Keratinocyte (primary cell): Measurements from ENCODE around the gene DCST2. TPM values are rescaled to one million over a fixed set of nuclear protein-coding genes. Genes with fewer than 3 reads are reported as not detected.

ENCODE experiments used
- DNase-seq: peaks from one replicate; pipeline ENCODE4 v3.0.0-alpha.2; 2011; ENCODE audit warnings: low read depth, missing footprints, low spot score
- FAIRE-seq: peaks from 2 replicates; lab custom pipeline; 2011; peaks lifted over from hg19 to GRCh38; lab: Jason Lieb, UNC
- H2AFZ ChIP-seq: 2 replicates; pipeline ENCODE4 v1.6.0; 2012; ENCODE audit warnings: low read length, control low read depth, inconsistent platforms; ENCODE audit not compliant: control insufficient read depth
- H3K27ac ChIP-seq: 2 replicates; pipeline ENCODE4 v1.5.1; 2011; ENCODE audit warnings: low read length; ENCODE audit not compliant: control insufficient read depth, insufficient read depth
- H3K27me3 ChIP-seq: 3 replicates; pipeline ENCODE4 v1.6.0; 2011; ENCODE audit warnings: low read length; ENCODE audit not compliant: control insufficient read depth, insufficient read depth; ENCODE audit errors: extremely low read depth
- H3K36me3 ChIP-seq, 2 experiments: 2 replicates in 1 of 2; 3 replicates in 1 of 2; pipeline ENCODE4 v1.5.1; 2011; ENCODE audit warnings: low read length in 2 of 2, mild to moderate bottlenecking in 1 of 2; ENCODE audit not compliant: control insufficient read depth in 2 of 2, insufficient read depth in 2 of 2; ENCODE audit errors: extremely low read depth in 1 of 2
- H3K4me1 ChIP-seq: 3 replicates; pipeline ENCODE4 v1.5.1; 2011; ENCODE audit warnings: low read length; ENCODE audit not compliant: control insufficient read depth, insufficient read depth; ENCODE audit errors: extremely low read depth
- H3K4me2 ChIP-seq: 3 replicates; pipeline ENCODE4 v1.6.0; 2011; ENCODE audit warnings: low read depth, low read length; ENCODE audit not compliant: control insufficient read depth, insufficient read depth; ENCODE audit errors: extremely low read depth
- H3K4me3 ChIP-seq, 3 experiments: fragments of 200-600 bp in 1 of 3; sonication (generic) in 1 of 3; 2 replicates in 2 of 3; 3 replicates in 1 of 3; pipeline ENCODE4 v1.5.1; 2011 to 2016; ENCODE audit warnings: low read length in 3 of 3, mild to moderate bottlenecking in 3 of 3, control low read depth in 2 of 3, inconsistent platforms in 1 of 3, low read depth in 1 of 3, mixed read lengths in 1 of 3, mixed run types in 1 of 3, moderate library complexity in 1 of 3; ENCODE audit not compliant: control insufficient read depth in 2 of 3, insufficient read depth in 2 of 3; ENCODE audit errors: extremely low read depth in 1 of 3
- H3K79me2 ChIP-seq: 2 replicates; pipeline ENCODE4 v1.6.0; 2012; ENCODE audit warnings: low read length; ENCODE audit not compliant: control insufficient read depth, insufficient read depth
- H3K9ac ChIP-seq: 3 replicates; pipeline ENCODE4 v1.6.0; 2011; ENCODE audit warnings: low read length; ENCODE audit not compliant: control insufficient read depth, insufficient read depth; ENCODE audit errors: extremely low read depth
- H3K9me1 ChIP-seq: 3 replicates; pipeline ENCODE4 v1.6.0; 2011; ENCODE audit warnings: low read length; ENCODE audit not compliant: control insufficient read depth, insufficient read depth; ENCODE audit errors: extremely low read depth
- H3K9me3 ChIP-seq: 2 replicates; pipeline ENCODE4 v1.5.1; 2012; ENCODE audit warnings: low read depth, low read length; ENCODE audit not compliant: control insufficient read depth
- H4K20me1 ChIP-seq: 3 replicates; pipeline ENCODE4 v1.6.0; 2011; ENCODE audit warnings: low read length; ENCODE audit not compliant: control insufficient read depth, insufficient read depth; ENCODE audit errors: extremely low read depth
- CTCF ChIP-seq, 3 experiments: IDR thresholded peaks in 1 of 3; conservative IDR thresholded peaks in 1 of 3; optimal IDR thresholded peaks in 1 of 3; 2 replicates in 2 of 3; 3 replicates in 1 of 3; pipeline versions ENCODE3 to v1.5.1; 2011; ENCODE audit warnings: low read length in 3 of 3, mild to moderate bottlenecking in 3 of 3, moderate library complexity in 2 of 3, control low read depth in 1 of 3, inconsistent platforms in 1 of 3; ENCODE audit not compliant: insufficient read depth in 2 of 3; ENCODE audit errors: extremely low read depth in 1 of 3
- EZH2 ChIP-seq: IDR thresholded peaks from one replicate; pipeline ENCODE4 v1.6.1; 2012; ENCODE audit warnings: inconsistent platforms, mild to moderate bottlenecking, low read length, moderate library complexity
- dilution Hi-C: fragments of 300-500 bp; cut with MboI; formaldehyde crosslinking; loops from one replicate; pipeline ENCODE4 v1.7.0; 2020; ENCODE audit warnings: low sequenced_read_pairs; ENCODE audit not compliant: extremely low pct_ligation_motif_present
- polyA plus RNA-seq, 5 experiments: library from polyadenylated mRNA; depleted of rRNA in 3 of 5; stranded (reverse) in 3 of 5; stranded (forward) in 1 of 5; unstranded in 1 of 5; fragments of >200 nt; gene quantifications; 1 replicate in 1 of 5; 2 replicates in 3 of 5; 3 replicates in 1 of 5; pipeline versions ENCODE4 v1.2.1 to v1.2.3, GENCODE V29; 2011 to 2012; ENCODE audit warnings: missing spikeins in 2 of 5, low read depth in 1 of 5, low replicate concordance in 1 of 5

The DCST2 gene
- polyA plus RNA-seq, 1 donor (not counting 4 experiments of a cell fraction or from before 2014, with no cell fraction given), result 0.14 TPM

- H3K36me3 ChIP-seq, result no peaks in the 10 kb centered on the region
- no peak overlapping the region for H3K4me2 ChIP-seq
- H3K27ac ChIP-seq, result no peak overlapping the region
- TF ChIP-seq EZH2, result no peak
- no peak for TF ChIP-seq CTCF (optimal IDR thresholded peaks at IDR 0.05 in 1 of 3, IDR thresholded peaks at IDR 0.05 in 1 of 3, conservative IDR thresholded peaks at IDR 0.05 in 1 of 3; ENCODE audit: extremely low read depth in 1 of 3, insufficient read depth in 2 of 3, low read length in 3 of 3)
- H4K20me1 ChIP-seq, result no peaks in the 10 kb centered on the region
- no peaks in the 10 kb centered on the region for H3K9me3 ChIP-seq
- peaks cover 3% of the 10 kb centered on the region for H3K9me1 ChIP-seq
- H3K9ac ChIP-seq, result no peak overlapping the region
- DNase-seq (no peak), FAIRE-seq (no peak)
- peaks cover 31% of the 10 kb centered on the region for H3K4me1 ChIP-seq
- H3K79me2 ChIP-seq, result no peaks in the 10 kb centered on the region
- H3K4me3 ChIP-seq, result no peak overlapping the region
- H3K27me3 ChIP-seq, result no peaks in the 10 kb centered on the region
- dilution Hi-C loops, result no loop called here
- H2AFZ ChIP-seq, result no peak overlapping the region
These were observed 9.2 kb upstream of the DCST2 start for GRCh38 chr1:155042789-155043188.

GRCh38 chr1:155040358-155041093 lies 6.9 kb upstream of the DCST2 start:
- no peak overlapping the region for H3K27ac ChIP-seq
- H3K9ac ChIP-seq, result no peak overlapping the region
- no peaks in the 10 kb centered on the region for H3K9me3 ChIP-seq
- H3K4me2 ChIP-seq, result no peak overlapping the region
- H4K20me1 ChIP-seq, result no peaks in the 10 kb centered on the region
- no peaks in the 10 kb centered on the region for H3K36me3 ChIP-seq
- DNase-seq (no peak), FAIRE-seq (no peak)
- H3K4me1 ChIP-seq, result peaks cover 30% of the 10 kb centered on the region
- H3K9me1 ChIP-seq, result peaks cover 3% of the 10 kb centered on the region
- dilution Hi-C loops, result no loop called here
- H2AFZ ChIP-seq, result no peak overlapping the region
- TF ChIP-seq CTCF (optimal IDR thresholded peaks at IDR 0.05 in 1 of 3, IDR thresholded peaks at IDR 0.05 in 1 of 3, conservative IDR thresholded peaks at IDR 0.05 in 1 of 3; ENCODE audit: extremely low read depth in 1 of 3, insufficient read depth in 2 of 3, low read length in 3 of 3) (no peak), EZH2 (no peak)
- no peaks in the 10 kb centered on the region for H3K79me2 ChIP-seq
- H3K4me3 ChIP-seq, result no peak overlapping the region
- H3K27me3 ChIP-seq, result no peaks in the 10 kb centered on the region
